BLaER1 (cell line): ENCODE data around the gene EXOC2.

Experiments
- H3K27ac ChIP-seq: shearing (Covaris generic); formaldehyde crosslinking; 2 replicates; pipeline ENCODE4 v1.8.1; 2022
- H3K27me3 ChIP-seq: shearing (Covaris generic); formaldehyde crosslinking; 2 replicates; pipeline ENCODE4 v1.8.1; 2022
- H3K36me3 ChIP-seq: shearing (Covaris generic); formaldehyde crosslinking; 2 replicates; pipeline ENCODE4 v1.8.1; 2022
- H3K4me1 ChIP-seq: shearing (Covaris generic); formaldehyde crosslinking; 2 replicates; pipeline ENCODE4 v1.8.1; 2022
- H3K4me2 ChIP-seq: shearing (Covaris generic); formaldehyde crosslinking; 2 replicates; pipeline ENCODE4 v1.8.1; 2022
- H3K4me3 ChIP-seq: shearing (Covaris generic); formaldehyde crosslinking; 2 replicates; pipeline ENCODE4 v1.8.1; 2022
- H3K9ac ChIP-seq: shearing (Covaris generic); formaldehyde crosslinking; 2 replicates; pipeline ENCODE4 v1.8.1; 2022
- H3K9me3 ChIP-seq: shearing (Covaris generic); formaldehyde crosslinking; 2 replicates; pipeline ENCODE4 v1.8.1; 2022
- H4K20me1 ChIP-seq: shearing (Covaris generic); formaldehyde crosslinking; 2 replicates; pipeline ENCODE4 v1.8.1; 2022
- Cebpa-rat ChIP-seq: shearing (Covaris generic); IDR thresholded peaks from 2 replicates; pipeline ENCODE4 v1.8.1; 2022

EXOC2 gene

DNA sequence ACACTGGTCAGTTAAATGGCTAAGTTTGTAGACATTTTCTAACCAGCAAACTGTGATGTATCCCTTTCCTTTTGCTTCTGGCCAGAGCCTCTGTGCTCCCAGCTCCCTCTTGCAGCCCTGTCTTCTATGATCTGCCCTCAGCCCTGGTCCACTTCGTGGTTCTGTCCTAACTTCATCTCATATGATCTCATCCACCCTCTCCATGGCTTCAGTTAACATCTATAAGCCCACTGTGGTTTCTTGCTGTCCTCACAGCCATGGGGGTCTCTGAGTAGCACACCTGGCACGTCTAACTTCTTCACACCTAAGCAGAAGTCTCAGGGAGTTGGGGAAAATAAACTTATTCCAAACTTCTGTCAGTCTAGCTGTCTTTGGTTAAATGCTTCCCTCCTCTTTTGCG, 219.6 kb downstream of the EXOC2 start:
- Histone ChIP-seq H3K36me3 (no peaks in the 10 kb centered on the region), H4K20me1 (no peaks in the 10 kb centered on the region), H3K9ac (no peak overlapping the region), H3K4me2 (peak overlapping the region; percentile 84), H3K27me3 (no peaks in the 10 kb centered on the region), H3K9me3 (no peaks in the 10 kb centered on the region), H3K27ac (peak overlapping the region; percentile 74; the same call in 1 of the 2 replicates), H3K4me3 (no peak overlapping the region), H3K4me1 (peaks cover 72% of the 10 kb centered on the region)
- no peak for TF ChIP-seq Cebpa-rat

DNA sequence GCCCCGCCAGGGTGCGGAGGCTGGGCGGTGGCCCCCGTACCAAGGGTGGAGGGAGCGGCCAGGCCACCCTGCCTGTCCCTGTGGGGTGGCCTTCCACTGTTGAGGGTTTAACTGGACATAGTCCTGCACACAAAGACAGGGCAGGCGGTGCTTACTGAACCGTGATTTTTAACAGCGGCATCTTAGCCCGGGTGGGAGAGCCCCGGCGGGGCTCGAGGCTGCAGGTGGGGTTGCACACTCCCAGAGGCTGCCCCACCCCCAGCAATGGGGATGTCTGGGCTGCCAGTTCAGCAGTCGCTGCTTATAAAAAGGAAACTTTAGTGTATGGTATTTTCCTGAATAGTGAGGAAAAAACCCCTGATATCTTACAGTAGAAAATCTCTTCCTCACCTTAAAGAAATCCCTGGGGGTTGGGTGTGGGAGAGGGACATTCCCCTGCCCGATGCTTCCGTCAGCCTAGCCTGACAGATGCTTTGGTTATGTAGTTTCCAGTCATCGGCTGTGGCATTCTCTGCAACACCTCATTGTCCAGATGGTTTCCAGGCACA, 222.0 kb downstream of the EXOC2 start:
- H3K4me3 ChIP-seq, result peak overlapping the region; percentile 52
- H3K27me3 ChIP-seq, result no peaks in the 10 kb centered on the region
- peak overlapping the region; percentile 45 for H3K27ac ChIP-seq
- no peaks in the 10 kb centered on the region for H3K36me3 ChIP-seq
- H3K9ac ChIP-seq, result peak overlapping the region; percentile 41
- H3K4me2 ChIP-seq, result peak overlapping the region; percentile 97
- no peaks in the 10 kb centered on the region for H4K20me1 ChIP-seq
- no peak for TF ChIP-seq Cebpa-rat
- H3K9me3 ChIP-seq, result no peaks in the 10 kb centered on the region
- peaks cover 64% of the 10 kb centered on the region for H3K4me1 ChIP-seq

DNA sequence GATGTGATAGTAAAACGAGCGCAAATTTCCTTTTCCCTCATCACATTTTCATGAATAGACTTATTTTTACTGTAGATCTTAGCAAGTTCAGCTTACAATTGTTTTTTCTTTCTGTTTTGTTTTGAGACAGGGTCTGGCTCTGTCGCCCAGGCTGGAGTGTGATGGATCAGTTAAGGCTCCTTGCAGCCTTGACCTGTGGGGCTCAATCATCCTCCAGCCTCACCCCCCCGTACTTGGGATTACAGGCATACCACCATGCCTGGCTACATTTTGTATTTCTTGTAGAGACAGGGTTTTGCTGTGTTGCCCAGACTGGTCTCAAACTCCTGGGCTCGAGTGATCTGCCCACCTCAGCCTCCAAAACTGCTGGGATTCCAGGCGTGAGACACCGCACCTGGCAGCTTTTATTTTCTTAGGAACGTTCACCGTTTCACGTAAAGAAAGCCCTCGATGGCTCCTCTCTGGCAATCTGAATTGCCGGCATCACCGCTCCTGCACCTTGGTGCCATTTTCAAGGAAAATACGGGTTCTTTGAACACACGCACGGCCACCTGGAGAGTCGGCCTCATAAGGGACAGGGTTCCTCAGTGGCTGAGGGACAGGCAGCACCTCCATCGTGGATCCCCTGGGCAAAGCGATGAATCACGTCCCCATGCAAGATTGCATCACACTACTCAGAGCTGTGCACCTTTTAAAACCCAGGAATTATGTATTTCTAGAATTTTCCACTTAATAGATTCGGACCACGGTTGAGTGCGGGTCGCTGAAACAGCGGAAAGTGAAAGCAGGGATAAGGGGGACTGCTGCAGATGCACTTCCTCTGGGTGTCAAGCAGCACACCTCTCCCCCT, 222.7 kb downstream of the EXOC2 start:
- Histone ChIP-seq H3K9me3 (no peaks in the 10 kb centered on the region), H3K9ac (peak overlapping the region; percentile 41), H3K27ac (peak overlapping the region; percentile 45), H3K4me1 (peaks cover 59% of the 10 kb centered on the region), H4K20me1 (no peaks in the 10 kb centered on the region), H3K27me3 (no peaks in the 10 kb centered on the region), H3K36me3 (no peaks in the 10 kb centered on the region), H3K4me3 (peak overlapping the region; percentile 52), H3K4me2 (peak overlapping the region; percentile 97)
- TF ChIP-seq Cebpa-rat, result peak; percentile 25; the same call in 1 of the 2 replicates

DNA sequence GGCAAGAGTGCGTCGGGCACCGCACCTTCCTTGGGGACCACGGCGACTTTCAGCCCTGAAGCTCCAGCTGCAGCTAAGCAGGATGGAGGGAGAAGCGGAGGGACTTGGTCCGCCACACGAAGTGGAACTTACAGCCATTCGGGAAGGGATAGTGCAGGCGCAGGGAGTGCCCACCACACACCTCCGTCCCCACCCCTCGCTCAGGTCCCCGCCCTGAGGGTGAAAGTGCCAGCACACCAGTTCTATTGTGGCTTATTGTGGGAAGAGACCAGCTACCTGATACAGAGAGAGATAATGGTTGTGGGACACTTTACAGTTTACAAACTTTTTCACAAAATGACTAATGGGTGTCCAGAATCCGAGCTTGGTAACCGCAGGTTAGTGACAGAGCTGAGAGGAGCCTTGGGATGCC, 225.3 kb downstream of the EXOC2 start:
- no peak for TF ChIP-seq Cebpa-rat
- H3K27me3 ChIP-seq, result no peaks in the 10 kb centered on the region
- H3K36me3 ChIP-seq, result no peaks in the 10 kb centered on the region
- H3K4me3 ChIP-seq, result no peak overlapping the region
- no peaks in the 10 kb centered on the region for H4K20me1 ChIP-seq
- no peak overlapping the region for H3K27ac ChIP-seq
- H3K4me2 ChIP-seq, result no peak overlapping the region
- no peak overlapping the region for H3K9ac ChIP-seq
- no peaks in the 10 kb centered on the region for H3K9me3 ChIP-seq
- peaks cover 42% of the 10 kb centered on the region for H3K4me1 ChIP-seq

DNA sequence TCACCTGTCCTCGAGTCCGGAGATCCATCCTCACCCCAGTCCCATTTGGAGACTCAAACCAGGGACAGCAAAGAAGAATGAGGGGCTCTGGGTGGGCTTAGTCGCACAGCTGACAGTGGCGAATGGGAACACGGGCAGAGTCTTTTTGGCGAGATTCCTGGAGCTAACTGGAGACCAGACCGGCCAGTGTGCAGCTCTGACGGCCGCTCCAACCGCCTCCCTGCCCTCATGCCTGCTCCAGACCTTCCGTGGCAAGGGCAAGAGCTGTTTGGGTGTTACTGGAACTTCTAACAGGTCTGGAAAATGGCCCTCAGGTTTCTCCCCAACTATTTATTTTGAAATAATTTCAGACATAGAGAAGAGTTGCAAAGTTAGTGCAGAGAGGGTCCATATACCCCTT, 225.8 kb downstream of the EXOC2 start:
- Histone ChIP-seq H3K27me3 (no peaks in the 10 kb centered on the region), H3K9ac (no peak overlapping the region), H3K27ac (no peak overlapping the region), H3K36me3 (no peaks in the 10 kb centered on the region), H3K4me3 (no peak overlapping the region), H3K4me2 (no peak overlapping the region), H4K20me1 (no peaks in the 10 kb centered on the region), H3K4me1 (peaks cover 37% of the 10 kb centered on the region), H3K9me3 (no peaks in the 10 kb centered on the region)
- TF ChIP-seq Cebpa-rat, result no peak

DNA sequence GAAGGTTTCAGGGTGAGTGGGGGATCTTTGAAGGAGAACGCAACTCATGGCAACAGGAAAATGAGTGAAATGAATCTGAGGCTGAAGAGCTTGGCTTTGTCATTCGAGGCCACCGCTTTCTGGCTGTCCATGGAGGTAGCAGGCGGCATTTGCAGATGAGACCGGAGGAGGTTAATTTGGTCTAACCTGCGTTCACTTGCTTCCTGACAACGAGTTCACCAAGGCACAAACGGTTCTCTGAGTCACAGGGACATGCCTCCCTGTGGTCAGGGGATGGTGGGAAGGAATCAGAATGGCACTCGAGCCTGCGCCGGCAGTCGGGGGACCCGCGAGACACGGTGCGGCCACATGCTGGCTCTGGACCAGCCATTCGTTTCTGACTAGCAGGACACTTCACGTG, 226.4 kb downstream of the EXOC2 start:
- H4K20me1 ChIP-seq, result no peaks in the 10 kb centered on the region
- H3K27me3 ChIP-seq, result no peaks in the 10 kb centered on the region
- H3K9me3 ChIP-seq, result no peaks in the 10 kb centered on the region
- H3K9ac ChIP-seq, result no peak overlapping the region
- H3K4me1 ChIP-seq, result peaks cover 31% of the 10 kb centered on the region
- TF ChIP-seq Cebpa-rat, result no peak
- H3K4me2 ChIP-seq, result no peak overlapping the region
- H3K27ac ChIP-seq, result no peak overlapping the region
- no peaks in the 10 kb centered on the region for H3K36me3 ChIP-seq
- no peak overlapping the region for H3K4me3 ChIP-seq

DNA sequence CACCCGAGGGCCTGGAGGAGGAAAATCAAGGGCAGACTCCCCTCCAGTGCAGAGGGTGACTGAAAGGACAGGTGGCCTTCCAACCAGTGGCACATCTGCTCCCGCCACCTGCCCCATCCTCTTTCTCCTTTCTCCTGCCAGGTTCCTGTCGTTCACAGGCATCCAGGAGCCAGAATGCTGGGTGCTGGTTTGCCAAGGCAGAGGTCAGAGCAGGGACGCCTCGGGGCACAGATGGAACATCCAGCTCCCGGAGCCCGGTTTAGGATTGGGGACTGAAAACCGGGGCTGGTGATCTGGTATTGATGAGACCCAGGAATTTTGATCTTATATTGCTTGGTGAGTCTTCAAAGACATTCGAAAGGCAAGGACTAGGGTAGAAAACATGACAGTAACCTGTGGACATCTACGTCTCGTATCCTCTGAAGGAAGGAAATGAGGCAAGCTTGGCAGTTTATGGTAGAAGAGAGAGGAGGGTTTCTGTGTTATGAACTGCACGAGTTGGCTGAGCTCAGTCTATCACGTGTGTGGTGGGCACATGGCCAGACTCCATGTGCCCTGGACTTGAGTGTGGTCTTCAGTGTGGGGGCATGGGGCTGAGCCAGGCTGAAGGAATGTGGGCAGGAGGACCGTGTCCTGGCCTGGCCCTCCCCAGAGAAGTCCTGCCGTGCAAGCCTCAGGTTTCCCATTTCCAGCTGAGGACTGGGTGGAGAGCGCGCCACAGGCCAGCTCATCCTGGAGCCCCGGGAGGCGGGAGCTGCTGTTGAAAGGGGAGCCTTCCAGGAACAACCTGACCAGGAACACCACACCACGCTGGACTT, 227.2 kb downstream of the EXOC2 start:
- Histone ChIP-seq H3K4me3 (no peak overlapping the region), H3K9ac (no peak overlapping the region), H3K27me3 (no peaks in the 10 kb centered on the region), H3K36me3 (no peaks in the 10 kb centered on the region), H3K9me3 (no peaks in the 10 kb centered on the region), H4K20me1 (no peaks in the 10 kb centered on the region), H3K4me1 (peaks cover 23% of the 10 kb centered on the region), H3K4me2 (no peak overlapping the region), H3K27ac (no peak overlapping the region)
- no peak for TF ChIP-seq Cebpa-rat

DNA sequence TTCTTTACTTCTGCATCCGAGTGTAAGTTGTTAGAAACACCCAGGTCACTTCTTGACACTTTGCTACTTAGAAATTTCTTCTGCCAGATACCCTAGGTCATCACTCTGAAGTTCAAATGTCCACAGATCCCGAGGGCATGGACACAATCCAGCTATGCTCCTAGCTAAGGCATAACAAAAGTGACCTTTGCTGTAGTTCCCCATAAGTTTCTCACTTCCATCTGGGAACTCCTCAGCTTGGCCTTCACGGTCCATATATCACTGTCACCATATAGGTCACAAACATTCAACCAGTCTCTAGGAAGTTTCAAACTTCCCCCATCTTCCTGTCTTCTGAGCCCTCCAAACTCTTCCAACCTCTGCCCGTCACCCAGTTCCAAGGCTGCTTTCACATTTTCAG, 236.1 kb downstream of the EXOC2 start:
- H3K36me3 ChIP-seq, result no peaks in the 10 kb centered on the region
- H4K20me1 ChIP-seq, result no peaks in the 10 kb centered on the region
- H3K9me3 ChIP-seq, result peaks cover 9% of the 10 kb centered on the region
- no peak for TF ChIP-seq Cebpa-rat
- no peaks in the 10 kb centered on the region for H3K27me3 ChIP-seq
- H3K4me3 ChIP-seq, result no peak overlapping the region
- H3K4me1 ChIP-seq, result no peaks in the 10 kb centered on the region; the same call in 1 of the 2 replicates
- no peak overlapping the region for H3K9ac ChIP-seq
- no peak overlapping the region for H3K4me2 ChIP-seq
- H3K27ac ChIP-seq, result no peak overlapping the region

DNA sequence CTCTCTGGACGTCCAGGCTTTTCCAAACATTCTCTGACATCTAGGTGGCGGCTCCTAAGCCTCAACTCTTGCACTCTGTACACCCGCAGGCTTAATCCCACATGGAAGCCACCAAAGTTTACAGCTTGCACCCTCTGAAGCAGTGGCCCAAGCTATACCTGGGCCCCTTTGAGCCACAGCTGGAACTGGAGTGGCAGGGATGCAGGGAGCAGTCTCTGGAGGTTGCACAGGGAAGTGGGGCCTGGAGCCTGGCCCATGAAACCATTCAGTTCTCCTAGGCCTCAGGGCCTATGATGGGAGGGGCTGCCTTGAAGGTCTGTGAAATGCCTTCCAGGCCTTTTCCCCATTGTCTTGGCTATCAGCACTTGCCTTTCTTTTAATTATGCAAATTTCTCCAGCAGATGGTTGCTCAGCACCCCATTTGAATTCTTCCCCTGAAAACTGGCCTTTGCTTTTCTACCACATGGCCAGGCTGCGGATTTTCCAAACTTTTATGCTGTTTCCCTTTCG, 236.5 kb downstream of the EXOC2 start:
- no peaks in the 10 kb centered on the region for H4K20me1 ChIP-seq
- H3K9me3 ChIP-seq, result peaks cover 9% of the 10 kb centered on the region
- H3K27me3 ChIP-seq, result no peaks in the 10 kb centered on the region
- no peak overlapping the region for H3K4me2 ChIP-seq
- no peaks in the 10 kb centered on the region; the same call in 1 of the 2 replicates for H3K4me1 ChIP-seq
- no peak overlapping the region for H3K4me3 ChIP-seq
- H3K9ac ChIP-seq, result no peak overlapping the region
- no peaks in the 10 kb centered on the region for H3K36me3 ChIP-seq
- no peak overlapping the region for H3K27ac ChIP-seq
- no peak for TF ChIP-seq Cebpa-rat

DNA sequence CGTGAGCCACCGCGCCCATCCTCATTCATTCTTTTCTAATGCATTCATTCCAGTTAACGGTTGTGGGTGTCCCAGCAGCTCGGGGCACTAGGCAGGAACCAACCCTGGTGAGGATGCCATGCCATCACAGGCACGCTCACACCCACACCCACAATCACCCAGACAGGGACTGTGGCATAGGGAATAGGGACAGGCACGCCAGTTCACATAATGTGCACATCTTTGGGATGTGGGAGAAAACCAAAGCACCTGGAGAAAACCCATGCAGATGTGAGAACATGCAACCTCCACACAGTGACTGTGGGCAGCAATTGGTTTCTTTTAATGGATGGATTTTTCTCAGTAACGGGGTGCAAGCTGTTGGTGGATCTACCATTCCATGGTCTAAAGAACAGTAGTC, 237.1 kb downstream of the EXOC2 start:
- H3K4me2 ChIP-seq, result no peak overlapping the region
- no peak for TF ChIP-seq Cebpa-rat
- no peaks in the 10 kb centered on the region for H3K27me3 ChIP-seq
- H3K4me3 ChIP-seq, result no peak overlapping the region
- H3K36me3 ChIP-seq, result no peaks in the 10 kb centered on the region
- H4K20me1 ChIP-seq, result no peaks in the 10 kb centered on the region
- no peak overlapping the region for H3K9ac ChIP-seq
- no peak overlapping the region for H3K27ac ChIP-seq
- H3K9me3 ChIP-seq, result peaks cover 9% of the 10 kb centered on the region
- no peaks in the 10 kb centered on the region; the same call in 1 of the 2 replicates for H3K4me1 ChIP-seq
